ENCODE measurements around the gene JAZF1. TPM values are rescaled to one million over a fixed set of nuclear protein-coding genes. Genes with fewer than 3 reads are reported as not detected.

JAZF1 gene
- total RNA-seq, 3 donors from 2014 or later = 8.6 to 27.4 (median 10.5) TPM

DNA sequence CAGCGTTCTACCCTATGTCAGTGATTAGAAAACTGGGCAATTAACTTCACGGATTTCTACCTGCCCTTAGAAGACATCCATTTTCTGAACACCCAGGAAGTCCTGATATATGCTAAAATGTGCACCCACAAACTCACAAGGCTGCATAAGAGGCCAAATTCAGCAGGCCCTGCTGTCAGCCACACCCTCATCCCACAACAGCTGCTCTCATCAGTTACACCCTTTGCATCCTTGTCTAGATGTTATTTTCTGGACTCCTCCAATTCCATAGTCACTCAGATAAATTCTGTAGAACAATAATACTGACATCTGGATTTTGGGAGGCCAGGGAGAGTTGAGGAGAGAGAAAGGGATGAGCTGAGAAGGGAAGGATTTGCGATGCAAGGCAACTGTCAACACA lies 231.7 kb downstream of the JAZF1 start:
- Histone ChIP-seq H3K36me3 (no peaks in the 10 kb centered on the region), H3K4me1 (no peaks in the 10 kb centered on the region), H3K4me3 (no peak overlapping the region), H3K27ac (no peak overlapping the region), H3K27me3 (no peaks in the 10 kb centered on the region), H3K9me3 (no peaks in the 10 kb centered on the region)
- DNase-seq (ENCODE audit: low spot score in 2 of 2) = no peak
- intact Hi-C loops (cut with DNase I; ENCODE audit: low total_unique reads) = no loop called here
- TF ChIP-seq POLR2A (IDR thresholded peaks at IDR 0.05) = no peak
- TF ChIP-seq, protein P1, sequence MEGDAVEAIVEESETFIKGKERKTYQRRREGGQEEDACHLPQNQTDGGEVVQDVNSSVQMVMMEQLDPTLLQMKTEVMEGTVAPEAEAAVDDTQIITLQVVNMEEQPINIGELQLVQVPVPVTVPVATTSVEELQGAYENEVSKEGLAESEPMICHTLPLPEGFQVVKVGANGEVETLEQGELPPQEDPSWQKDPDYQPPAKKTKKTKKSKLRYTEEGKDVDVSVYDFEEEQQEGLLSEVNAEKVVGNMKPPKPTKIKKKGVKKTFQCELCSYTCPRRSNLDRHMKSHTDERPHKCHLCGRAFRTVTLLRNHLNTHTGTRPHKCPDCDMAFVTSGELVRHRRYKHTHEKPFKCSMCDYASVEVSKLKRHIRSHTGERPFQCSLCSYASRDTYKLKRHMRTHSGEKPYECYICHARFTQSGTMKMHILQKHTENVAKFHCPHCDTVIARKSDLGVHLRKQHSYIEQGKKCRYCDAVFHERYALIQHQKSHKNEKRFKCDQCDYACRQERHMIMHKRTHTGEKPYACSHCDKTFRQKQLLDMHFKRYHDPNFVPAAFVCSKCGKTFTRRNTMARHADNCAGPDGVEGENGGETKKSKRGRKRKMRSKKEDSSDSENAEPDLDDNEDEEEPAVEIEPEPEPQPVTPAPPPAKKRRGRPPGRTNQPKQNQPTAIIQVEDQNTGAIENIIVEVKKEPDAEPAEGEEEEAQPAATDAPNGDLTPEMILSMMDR (IDR thresholded peaks at IDR 0.05) = no peak
- TF ChIP-seq POLR2AphosphoS5 (IDR thresholded peaks at IDR 0.05) = no peak

DNA sequence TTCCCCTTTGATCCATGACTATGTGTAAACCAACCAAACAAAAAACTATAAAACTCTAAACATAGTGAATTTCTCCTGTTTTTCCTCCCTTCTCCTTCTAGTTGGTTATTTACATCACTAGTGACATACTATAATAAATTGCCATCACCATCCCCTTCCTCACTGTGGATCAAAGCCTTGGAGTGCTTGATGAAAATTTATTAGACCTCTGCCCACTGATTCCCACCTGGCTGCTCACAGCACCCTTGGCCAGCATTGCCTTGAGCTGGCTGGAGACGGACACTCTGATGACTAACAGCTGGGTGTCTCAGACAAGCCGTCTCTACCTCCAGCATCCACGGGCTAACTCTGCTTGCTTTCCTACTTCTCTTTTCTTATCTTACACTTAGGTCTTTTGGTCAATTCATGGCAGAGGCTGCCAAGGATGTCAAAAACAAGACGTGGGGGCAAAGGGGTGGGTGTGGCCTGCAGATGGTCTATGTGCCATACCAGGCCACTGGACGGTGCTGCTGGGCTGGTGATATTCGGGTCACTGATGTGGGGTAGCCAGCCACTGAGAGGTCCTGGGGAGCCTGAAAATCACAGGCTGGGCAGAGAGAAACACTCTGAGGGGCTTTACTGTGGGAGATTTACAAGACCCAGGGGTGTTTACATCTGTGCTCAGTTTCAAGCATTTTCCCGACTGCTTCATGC lies 232.9 kb downstream of the JAZF1 start:
- no peaks in the 10 kb centered on the region for H3K4me1 ChIP-seq
- TF ChIP-seq, protein P1 (IDR thresholded peaks at IDR 0.05) = no peak
- TF ChIP-seq POLR2AphosphoS5 (IDR thresholded peaks at IDR 0.05) (no peak), POLR2A (IDR thresholded peaks at IDR 0.05) (no peak)
- no peak overlapping the region for H3K4me3 ChIP-seq
- no peaks in the 10 kb centered on the region for H3K36me3 ChIP-seq
- H3K27me3 ChIP-seq = no peaks in the 10 kb centered on the region
- intact Hi-C loops (cut with DNase I; ENCODE audit: low total_unique reads) = no loop called here
- H3K9me3 ChIP-seq = no peaks in the 10 kb centered on the region
- no peak for DNase-seq (ENCODE audit: low spot score in 2 of 2)
- H3K27ac ChIP-seq = no peak overlapping the region

DNA sequence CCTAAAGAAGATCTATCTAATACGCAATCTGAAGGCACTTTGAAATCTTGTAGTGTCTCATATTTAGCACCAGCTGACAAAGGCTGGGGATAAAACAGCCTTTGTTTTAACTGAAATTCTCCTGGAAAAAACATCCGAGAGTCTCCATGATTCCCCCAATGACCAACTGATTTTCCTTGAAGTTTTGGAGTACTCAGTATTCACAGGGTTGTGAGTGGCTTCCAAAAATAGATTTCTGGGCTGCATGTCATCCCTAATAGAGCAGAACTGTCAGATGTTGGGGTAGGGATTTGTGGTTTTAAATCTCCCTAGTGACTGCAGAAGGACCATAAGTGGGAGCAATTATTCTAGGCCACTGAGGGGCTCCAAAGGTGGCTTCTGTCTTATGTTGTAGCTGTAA lies 234.2 kb downstream of the JAZF1 start:
- no peaks in the 10 kb centered on the region for H3K27me3 ChIP-seq

DNA sequence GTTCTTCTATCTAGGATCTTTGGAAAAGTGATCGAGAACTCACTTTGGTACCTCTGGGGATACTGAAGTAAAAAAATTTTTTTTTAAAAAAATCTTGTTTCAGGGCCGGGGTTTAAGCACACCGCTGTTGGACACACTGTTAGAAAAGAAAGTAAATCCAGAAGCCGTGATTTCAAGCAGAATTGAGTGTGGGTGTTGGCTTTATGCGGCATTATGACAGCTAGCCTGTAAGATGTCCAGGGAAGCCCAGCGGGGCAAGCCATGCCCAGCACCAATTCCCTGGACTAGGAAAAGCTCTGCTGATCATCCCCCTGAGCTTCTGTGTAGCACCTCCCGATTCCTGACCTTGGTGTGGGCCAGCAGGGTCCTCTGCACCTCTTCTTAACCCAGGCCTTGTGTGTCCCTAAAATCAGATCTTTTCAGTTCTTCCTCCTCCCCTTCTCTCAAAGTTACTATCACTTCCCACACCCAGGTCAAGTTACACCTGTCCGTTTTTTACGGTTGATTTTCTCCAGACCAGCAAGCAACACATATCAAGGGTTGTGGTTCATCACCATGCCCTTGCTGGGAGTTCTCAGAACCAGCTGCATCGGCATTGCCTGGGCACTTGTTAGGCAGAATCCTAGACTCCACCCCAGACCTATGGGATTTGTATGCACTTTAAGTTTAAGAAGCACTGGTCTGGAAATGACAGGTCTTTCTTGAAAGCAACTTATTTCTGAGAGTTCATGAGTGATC lies 235.4 kb downstream of the JAZF1 start:
- H3K27me3 ChIP-seq = no peaks in the 10 kb centered on the region
- no peak for DNase-seq (ENCODE audit: low spot score in 2 of 2)
- no peaks in the 10 kb centered on the region for H3K9me3 ChIP-seq
- no peak overlapping the region for H3K4me3 ChIP-seq
- peak overlapping the region; percentile 23 to 70 for H3K27ac ChIP-seq
- H3K36me3 ChIP-seq = no peaks in the 10 kb centered on the region
- no peaks in the 10 kb centered on the region for H3K4me1 ChIP-seq
- intact Hi-C loops (cut with DNase I; ENCODE audit: low total_unique reads) = no loop called here
- TF ChIP-seq, protein P1 (IDR thresholded peaks at IDR 0.05) = no peak
- TF ChIP-seq POLR2A (IDR thresholded peaks at IDR 0.05) (no peak), POLR2AphosphoS5 (IDR thresholded peaks at IDR 0.05) (no peak)

More for the DNA sequence above, 234.2 kb downstream of the JAZF1 start:
- Histone ChIP-seq H3K9me3 (no peaks in the 10 kb centered on the region), H3K27ac (no peak overlapping the region), H3K36me3 (no peaks in the 10 kb centered on the region), H3K4me3 (no peak overlapping the region), H3K4me1 (no peaks in the 10 kb centered on the region)
- DNase-seq (ENCODE audit: low spot score in 2 of 2) = no peak
- TF ChIP-seq, protein P1 (IDR thresholded peaks at IDR 0.05) = no peak
- no peak for TF ChIP-seq POLR2AphosphoS5 (IDR thresholded peaks at IDR 0.05)
- TF ChIP-seq POLR2A (IDR thresholded peaks at IDR 0.05) = no peak
- intact Hi-C loops (cut with DNase I; ENCODE audit: low total_unique reads) = no loop called here

DNA sequence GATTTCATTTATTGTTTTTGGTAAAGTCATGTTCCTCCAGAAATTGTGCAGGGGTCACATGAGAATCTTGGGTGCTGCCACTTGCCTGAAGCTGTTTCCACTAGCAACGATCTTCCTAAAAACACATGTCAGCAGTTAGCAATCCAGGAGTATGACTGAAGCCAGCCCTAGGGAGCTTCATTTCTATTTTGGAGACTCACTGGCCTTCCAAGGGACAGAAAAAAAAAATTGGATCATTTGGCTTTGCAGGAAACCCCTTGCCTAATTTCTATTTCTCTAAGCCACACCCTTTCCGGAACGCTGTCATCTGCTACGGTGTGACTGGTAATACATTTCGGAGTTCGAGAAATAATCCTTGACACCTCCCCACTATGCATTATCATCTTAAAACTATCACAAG lies 236.0 kb downstream of the JAZF1 start:
- Histone ChIP-seq H3K4me3 (no peak overlapping the region), H3K27ac (peak overlapping the region; percentile 23 to 70), H3K4me1 (no peaks in the 10 kb centered on the region), H3K36me3 (no peaks in the 10 kb centered on the region), H3K27me3 (no peaks in the 10 kb centered on the region), H3K9me3 (no peaks in the 10 kb centered on the region)
- intact Hi-C loops (cut with DNase I; ENCODE audit: low total_unique reads) = no loop called here
- DNase-seq (ENCODE audit: low spot score in 2 of 2) = no peak
- TF ChIP-seq POLR2A (IDR thresholded peaks at IDR 0.05) (no peak), POLR2AphosphoS5 (IDR thresholded peaks at IDR 0.05) (no peak)
- TF ChIP-seq, protein P1 (IDR thresholded peaks at IDR 0.05) = no peak

Data from breast epithelium (tissue), 4 donors.